GM21717 (cell line): ENCODE results near the gene ELMO2.
A peak's percentile ranks its signal among the peaks of the same experiment; 100 is the strongest.

Experiments
- ATAC-seq: cut with Tn5 transposase; IDR thresholded peaks from one replicate; pipeline ENCODE4 v1.9.1; 2021; ENCODE audit warnings: mild to moderate bottlenecking, moderate library complexity; ENCODE audit not compliant: unreplicated experiment

Gene ELMO2

GRCh38 chr20:46367967-46368901 is 38.2 kb downstream of the ELMO2 start:
- no peak for ATAC-seq

GRCh38 chr20:46367234-46367633 is 39.2 kb downstream of the ELMO2 start:
- no peak for ATAC-seq

- ATAC-seq, result no peak
Observed at GRCh38 chr20:46366826-46367225, 39.6 kb downstream of the ELMO2 start.

GRCh38 chr20:46365487-46366220 is 40.8 kb downstream of the ELMO2 start:
- no peak for ATAC-seq

DNA sequence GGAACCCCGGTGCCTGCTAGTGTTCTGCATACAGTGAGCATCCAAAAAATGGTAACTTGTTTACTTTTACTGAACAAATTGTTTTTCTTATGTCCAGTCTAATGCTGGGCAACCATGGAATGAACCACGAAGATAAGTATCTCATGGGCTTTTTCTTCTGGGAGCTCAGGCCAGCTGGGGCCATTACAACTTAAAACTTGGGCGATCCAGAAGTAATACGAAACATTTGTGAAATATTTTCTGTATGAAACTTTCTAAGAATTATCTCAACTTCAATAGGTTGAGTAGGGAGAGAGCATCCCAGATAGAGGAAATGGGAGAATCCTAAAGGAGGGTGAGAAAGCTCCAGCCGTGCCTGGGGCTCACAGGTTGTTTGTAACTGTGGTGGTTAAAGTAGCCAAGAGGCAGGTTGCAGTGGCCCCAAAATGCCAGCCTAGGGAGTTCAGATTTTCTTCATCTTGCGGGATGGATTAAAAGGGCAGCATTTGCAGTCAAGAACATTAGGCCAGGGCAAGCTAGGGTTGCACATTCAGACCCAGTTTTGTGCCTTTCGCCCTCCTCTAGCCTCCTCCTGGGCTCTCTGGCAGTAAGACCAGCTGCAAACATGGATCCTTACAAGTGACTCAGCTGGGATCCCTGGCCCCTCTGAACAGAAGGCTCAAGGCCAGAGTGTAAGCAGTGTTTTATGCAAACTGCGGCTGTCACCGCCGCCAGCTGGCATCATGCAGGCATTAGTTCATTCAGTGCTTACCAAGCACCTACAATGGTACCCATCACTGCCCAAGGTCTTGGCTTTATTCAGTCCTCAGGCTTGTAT is 41.5 kb downstream of the ELMO2 start:
- no peak for ATAC-seq

DNA sequence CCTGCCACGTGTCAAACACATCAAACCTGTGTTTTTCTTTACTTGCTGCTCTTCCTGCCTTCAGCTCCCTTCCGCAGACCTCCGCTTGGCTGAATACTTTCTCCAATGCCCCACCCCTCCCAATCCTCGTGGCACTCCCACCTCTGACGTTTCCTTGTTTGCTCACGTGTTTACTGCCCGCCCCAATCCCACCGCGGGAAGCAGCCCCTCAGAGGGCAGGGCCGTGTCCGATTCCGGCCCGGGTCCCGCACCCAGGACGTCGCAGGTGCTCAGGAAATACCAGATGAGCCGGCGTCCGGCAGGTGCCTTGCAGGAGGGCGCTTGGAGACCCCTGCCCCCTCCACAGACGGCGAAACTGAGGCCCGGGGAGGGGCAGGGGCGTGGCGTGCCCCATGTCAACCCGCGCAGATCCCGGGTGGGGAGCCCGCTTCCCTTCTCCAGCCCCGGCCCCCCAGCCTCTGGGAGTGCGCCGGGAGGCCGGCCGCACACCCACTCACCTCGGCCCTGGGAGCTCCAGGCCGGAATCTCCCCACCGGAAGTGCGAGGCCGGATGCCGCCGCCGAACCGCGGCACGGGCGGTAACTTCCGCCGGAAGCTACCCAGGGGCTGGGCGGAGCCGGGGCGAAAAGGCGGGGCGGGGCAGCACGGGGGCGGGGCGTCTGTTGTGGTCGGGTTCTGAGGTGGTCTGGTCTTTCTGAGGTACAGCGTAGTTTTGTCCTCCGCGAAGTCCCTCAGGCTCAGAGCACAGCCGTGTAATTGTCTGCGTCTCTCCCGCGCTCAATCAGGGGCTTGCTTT is 42.3 kb downstream of the ELMO2 start:
- ATAC-seq, result peak; percentile 69

GRCh38 chr20:46362921-46363867 is 43.2 kb downstream of the ELMO2 start:
- no peak for ATAC-seq

GRCh38 chr20:46361811-46362210 is 44.6 kb downstream of the ELMO2 start:
- no peak for ATAC-seq

DNA sequence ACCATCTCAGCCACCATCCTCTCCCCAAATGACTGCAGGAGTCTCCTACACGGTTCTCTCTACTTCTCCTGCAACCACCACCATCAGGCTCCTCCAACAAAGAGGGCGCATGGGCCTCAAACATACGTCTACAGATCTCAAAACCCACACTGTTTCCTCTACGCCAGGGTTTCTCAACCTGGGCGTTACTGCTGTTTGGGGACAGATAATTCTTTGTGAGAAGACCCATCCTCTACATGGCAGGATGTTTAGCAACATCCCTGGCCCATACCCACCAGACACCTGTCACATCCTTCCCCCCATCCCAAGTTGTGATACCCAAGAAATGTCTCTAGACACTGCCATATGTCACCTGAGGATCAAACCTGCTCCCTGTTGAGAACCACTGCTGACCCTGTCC is 45.0 kb downstream of the ELMO2 start:
- ATAC-seq, result no peak

DNA sequence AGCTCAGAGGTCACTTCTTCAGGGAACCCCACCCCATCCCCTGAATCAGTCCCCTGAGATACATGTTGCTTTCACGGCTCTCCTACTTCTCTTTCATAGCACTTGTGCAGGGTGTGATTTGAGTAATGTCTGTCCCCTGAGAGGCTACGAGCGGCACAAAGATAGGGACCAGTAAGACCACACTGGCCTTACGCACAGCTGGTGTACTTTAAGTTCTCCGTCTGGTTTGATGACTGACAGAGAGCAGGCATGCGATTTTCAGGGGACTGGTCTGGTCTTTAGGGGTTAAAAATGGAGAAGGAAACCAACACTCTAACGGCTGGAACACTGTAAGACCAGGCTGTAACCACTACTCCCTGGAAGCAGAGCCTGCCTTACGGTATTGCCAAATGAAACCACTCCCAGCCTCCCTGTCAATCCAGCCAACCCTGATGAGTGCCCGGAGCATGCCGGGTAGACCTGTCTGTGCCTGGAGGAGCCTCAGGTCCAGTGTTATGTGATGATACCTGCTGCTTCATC is 47.1 kb downstream of the ELMO2 start:
- no peak for ATAC-seq

DNA sequence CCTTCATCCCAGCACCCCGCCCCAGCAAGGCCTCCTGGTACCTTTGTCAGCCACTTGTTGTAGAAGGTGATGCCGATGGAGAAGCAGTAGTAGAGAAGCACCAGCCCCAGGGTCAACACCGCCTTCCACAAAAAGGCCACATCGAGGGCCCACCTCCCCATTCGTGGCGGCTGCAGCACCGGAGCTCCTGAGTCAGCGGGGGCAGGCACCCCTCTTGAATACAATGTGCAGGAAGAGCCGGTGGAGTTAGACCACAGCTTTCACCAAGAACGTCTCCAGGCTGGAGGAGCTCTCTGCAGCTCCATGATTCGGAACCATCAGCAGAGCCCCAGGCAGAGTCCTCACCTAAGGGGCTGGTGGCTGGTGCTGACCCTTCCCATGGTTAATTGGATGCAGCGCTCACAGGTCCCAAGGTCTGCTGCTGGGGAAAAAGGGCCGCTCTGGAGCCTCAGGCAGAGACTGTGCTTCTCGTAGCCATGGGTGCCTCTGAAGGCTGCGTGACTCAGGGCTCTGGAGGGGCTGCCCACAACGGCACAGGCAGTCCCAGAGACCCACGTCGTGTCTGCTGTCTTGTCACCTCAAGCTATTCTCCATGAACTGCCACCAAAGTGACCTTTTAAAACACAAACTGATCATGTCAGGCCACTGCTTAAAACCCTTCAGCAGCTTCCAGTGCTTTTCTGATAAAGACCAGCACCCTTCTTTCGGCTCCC is 47.9 kb downstream of the ELMO2 start:
- ATAC-seq, result no peak

GRCh38 chr20:46357030-46357514 is 49.3 kb downstream of the ELMO2 start:
- no peak for ATAC-seq

DNA sequence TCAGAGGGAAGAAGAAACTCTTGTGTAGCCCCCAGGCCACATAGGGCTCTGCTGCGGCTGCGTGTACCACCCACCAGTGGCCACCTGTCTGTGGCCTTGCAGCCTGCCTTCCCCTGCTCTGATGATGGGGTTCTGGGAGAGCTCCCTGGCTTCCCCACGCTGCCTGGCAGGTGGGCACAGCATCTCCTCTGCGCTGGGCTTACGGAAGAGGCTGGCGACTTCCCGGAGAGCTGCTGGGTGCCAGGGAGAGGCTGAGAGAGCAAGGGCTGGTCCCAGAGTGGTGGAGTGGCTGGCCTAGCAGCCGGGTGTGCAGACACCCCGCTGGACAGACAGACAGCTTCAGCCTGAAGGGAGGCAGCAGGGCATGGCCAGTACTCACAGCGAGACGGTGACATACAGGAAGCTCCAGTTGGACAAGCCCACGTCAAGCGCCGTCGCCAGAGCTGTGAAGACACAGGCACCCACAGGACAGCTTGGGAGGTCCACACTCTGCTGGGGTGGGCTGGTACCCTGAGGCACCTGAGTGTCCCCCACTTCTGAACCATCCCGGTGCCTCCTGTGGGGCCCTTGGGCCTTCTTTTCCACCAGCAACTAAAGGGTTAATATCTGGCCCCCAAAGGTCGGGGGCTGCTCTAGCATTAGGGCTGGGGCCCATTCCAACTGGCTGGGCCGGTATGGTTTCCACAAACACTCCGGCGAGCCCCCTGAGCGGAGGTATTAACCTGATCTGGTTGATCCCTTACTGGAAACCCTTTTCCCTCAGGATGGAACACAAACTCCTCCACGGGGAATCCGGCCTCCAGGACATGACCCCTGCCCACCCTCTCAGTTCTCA is 50.0 kb downstream of the ELMO2 start:
- ATAC-seq, result no peak

DNA sequence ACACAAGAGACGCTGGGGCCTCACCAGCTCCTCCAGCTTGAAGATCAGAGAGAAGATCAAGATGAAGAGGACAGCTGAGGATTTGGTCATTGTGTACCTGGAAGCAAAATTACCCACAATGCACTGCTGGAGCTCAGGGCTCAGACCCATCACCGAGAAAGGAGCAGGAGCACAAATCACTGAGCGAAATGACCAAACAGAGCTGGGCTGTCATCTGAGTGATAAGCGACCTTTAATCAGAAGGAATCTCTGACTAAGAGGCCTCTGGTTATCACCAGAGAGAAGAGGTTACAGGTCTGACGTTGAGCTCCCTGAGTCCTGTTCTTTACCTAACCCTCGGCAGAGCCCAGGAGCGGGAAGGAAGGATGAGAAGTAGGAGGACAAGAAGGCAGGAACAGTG is 50.6 kb downstream of the ELMO2 start:
- ATAC-seq, result no peak

DNA sequence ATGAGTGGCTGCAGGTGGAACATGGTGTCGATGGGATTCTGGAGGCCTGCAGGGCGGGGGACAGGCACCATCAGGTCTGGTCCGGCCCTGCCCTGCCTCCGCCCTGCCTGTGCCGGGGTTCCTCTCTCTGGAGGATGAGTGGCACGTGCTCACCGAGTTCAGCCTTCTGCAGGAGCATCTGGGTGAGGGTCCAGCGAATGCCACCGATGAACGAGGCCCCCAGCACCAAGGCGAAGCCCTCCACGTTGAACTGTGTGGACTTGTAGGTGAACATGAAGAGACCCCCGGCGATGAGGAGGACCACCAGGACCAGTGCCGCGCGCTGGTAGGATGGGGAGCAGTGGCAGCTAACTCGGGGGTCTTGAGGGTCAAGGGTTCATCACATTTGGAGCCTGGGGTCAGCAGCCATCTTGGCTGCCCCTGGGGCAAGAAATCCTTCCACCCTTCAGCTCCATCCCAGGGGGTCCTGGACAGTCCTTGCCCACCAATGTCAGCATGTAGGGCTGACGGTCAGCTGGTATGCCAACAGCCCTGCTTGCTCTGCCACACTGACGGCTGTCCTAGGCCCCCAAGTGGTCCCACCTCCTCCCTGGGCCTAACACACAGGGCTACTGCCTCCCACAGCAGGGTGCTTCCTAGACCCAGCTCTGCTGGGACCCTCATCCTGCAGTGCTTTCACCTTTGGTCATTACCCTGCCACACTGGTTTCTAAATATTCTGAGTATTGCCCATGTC is 51.3 kb downstream of the ELMO2 start:
- ATAC-seq, result no peak

DNA sequence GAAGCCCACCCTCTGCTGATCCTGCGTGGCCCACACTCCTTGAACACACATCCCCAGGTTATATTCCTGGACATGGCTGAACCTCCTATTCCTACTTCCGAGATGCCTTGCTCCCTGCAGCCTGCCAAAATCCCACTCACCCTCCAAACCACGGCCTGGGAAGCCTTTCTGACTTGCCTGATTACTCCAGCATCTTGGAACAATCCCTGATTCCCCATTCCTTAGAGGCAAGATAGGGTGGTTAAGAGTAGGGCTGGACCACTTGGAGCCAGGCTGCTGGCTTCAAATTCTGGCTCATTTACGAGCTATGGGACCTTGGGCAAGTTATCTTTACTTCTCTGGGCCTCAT is 52.2 kb downstream of the ELMO2 start:
- ATAC-seq, result no peak
